ENCODE data around the gene COA1. TPM values are rescaled to one million over a fixed set of nuclear protein-coding genes. Genes with fewer than 3 reads are reported as not detected.
"Not testable (repeated sequence)": the region's sequence is repeated elsewhere in the genome, so short reads cannot be mapped to it uniquely, and the experiment has no call there.

The COA1 gene
- polyA plus RNA-seq, 5 donors = 57.6 to 82.4 (median 80.1) TPM

DNA sequence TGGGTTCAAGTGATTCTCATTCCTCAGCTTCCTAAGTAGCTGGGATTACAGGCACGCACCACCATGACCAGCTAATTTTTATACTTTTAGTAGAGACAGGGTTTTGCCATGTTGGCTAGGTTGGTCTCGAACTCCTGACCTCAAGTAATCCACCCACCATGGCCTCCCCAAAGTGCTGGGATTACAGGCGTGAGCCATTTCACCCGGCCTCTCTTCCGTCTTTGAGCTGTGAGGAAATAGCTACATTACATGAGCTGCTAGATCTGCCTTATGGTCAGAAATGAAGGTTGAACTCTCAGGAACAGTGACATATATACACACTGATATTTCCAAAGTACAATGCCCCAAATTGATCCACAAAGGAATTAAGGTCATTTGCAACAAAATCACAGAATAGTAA lies 31.5 kb upstream of the COA1 start:
- no peak for DNase-seq

DNA sequence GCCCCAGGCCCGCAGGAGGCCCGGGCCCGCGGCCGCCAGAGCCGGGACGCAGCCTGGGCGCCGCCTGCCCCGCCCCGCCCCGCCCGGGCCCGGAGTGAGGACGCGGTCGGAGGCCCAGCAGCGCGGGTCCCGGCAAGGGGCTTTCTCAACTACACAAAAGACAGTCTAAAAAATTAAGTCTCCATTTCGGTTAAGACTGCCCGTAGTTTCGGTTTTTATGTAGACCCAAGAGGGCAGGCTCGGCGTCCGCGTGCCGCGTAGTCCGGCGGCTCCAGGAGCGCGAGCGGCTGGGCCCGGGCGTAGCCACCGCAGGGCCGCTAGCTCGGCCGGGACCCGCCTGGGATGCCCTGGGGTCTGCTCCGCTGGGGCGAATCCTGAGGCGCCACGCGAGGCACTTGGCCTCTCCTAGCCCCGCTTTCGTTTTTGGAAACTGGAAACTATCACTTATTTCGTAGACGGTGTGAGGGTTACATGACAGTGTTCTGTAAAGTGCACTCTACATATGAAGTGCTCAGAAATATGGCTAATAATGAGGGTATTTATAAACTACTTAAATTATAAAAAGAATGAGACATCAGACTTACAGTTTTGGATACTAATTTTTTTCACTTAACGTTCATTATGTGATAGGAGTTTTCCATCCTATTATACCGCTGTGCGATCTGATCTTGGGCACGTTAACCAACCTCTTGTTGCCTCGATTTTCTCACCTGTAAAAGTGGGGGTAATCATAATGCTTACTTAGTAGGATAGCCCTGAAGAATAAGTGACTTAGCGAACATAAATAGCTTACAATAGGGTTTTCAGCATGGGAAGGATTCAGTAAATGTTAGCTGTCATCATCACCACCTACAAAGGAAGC lies 29.7 kb upstream of the COA1 start:
- peak; percentile 49 to 60 for DNase-seq

DNA sequence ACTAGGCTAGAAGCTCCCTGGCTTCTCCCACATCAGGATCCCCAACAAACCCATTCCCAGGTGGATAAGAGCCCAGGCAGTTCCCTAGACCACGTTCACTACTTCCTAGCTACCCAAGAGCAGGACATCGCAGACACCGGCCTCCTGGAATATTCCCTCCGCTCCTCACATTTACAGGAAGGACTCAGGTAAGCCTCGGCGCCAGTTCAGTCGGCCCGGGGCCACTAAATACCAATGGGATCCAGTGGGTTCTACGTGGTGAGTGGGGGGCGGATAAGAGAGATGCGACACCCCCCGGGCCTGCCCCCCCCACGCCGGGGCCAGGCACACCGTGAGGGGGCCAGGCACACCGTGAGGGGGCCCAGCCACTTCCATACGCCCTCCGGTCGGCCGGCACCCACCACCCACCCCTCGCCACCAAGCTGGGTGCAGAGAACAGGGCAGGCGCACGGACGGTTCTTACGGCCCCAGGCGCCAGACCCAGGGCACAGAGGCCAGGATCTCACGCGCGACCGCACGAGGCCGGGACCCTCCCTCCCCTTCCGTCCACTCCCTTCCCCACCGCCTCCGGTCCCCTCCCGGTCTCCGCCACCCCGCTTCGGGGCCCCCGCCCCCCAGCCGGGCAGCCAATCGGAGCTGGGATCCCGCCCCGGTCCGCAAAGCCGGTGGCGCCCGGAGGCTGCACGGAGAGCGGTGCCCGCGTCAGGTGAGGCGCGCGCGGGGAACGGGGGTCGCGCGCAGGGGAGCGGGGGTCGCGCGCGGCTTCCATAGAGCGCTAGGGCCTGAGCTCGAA lies 28.9 kb upstream of the COA1 start, which contains the start of gene BLVRA:
Gene BLVRA, plus strand, starts transcription at position 652 of the 793 bp plus-strand sequence. CDS start 12,479 bp downstream, outside the sequence.
- DNase-seq = peak; percentile 67 to 69

- no peak for DNase-seq
Measured at GRCh38 chr7:43757073-43757720, 27.9 kb upstream of the COA1 start.

GRCh38 chr7:43756368-43757072 lies 27.2 kb upstream of the COA1 start:
- no peak for DNase-seq

GRCh38 chr7:43754596-43754995 lies 25.3 kb upstream of the COA1 start:
- no peak for DNase-seq

GRCh38 chr7:43753843-43754242 lies 24.5 kb upstream of the COA1 start:
- no peak for DNase-seq

DNA sequence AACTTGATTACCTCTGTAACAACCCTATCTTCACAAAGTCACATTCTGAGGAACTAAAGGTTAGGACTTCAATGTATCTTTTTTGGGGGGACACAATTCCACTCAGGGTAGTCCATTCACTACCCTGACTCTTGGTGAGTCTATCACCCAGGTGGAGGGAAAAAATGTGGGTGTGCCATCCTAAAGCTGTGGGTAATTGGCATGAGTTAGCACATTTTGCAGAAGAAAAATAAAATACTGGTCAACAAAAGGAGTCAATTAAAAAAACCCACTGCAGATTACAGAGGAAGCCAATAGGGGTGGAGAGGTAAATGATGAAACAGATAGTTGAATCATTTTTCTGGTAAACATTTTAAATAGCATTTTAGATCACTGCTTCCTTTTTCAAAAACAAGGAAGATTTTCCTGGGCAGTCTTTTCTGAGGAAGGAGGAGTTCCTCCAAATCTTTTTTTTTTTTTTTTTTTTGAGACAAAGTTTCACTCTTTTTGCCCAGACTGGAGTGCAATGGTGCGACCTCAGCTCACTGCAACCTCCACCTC lies 24.0 kb upstream of the COA1 start:
- no peak for DNase-seq

- DNase-seq = no peak
Measured at GRCh38 chr7:43752411-43752810, 23.1 kb upstream of the COA1 start.

- DNase-seq = peak; percentile 87 to 91
Measured at GRCh38 chr7:43750016-43750887, 20.9 kb upstream of the COA1 start.

DNA sequence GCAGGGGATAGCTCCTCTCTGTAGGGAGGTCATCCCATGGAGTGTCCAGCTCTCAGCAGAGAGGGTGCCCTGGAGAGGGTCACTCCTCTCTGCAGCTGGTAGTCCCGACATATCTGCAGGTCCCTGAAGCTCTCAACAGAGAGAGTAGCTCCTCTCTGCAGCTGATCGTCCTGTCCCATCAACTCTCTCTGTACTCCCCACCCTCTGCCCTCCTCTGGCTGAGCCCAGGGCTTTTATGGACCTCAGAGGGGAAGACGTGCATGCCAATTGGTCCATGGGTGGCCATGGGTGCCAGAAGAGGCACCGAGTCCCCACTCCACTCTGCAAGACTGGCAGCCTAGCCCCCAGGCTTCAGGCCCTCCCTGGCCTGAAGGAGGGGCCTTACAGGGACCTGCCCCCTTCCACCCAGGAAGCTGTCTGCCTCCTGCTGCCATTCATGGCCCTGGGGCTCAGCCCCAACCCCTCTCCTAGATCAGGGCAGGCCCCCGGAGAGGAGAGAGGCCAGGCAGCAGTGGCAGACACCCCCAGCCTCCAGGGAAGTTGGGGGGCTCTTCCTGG lies 20.1 kb upstream of the COA1 start:
- DNase-seq = no peak

GRCh38 chr7:43747328-43748105 lies 18.2 kb upstream of the COA1 start:
- DNase-seq = no peak

- no peak for DNase-seq
Measured at GRCh38 chr7:43742692-43743091, 13.4 kb upstream of the COA1 start.

GRCh38 chr7:43737467-43738127 lies 8.3 kb upstream of the COA1 start:
- DNase-seq = no peak

DNA sequence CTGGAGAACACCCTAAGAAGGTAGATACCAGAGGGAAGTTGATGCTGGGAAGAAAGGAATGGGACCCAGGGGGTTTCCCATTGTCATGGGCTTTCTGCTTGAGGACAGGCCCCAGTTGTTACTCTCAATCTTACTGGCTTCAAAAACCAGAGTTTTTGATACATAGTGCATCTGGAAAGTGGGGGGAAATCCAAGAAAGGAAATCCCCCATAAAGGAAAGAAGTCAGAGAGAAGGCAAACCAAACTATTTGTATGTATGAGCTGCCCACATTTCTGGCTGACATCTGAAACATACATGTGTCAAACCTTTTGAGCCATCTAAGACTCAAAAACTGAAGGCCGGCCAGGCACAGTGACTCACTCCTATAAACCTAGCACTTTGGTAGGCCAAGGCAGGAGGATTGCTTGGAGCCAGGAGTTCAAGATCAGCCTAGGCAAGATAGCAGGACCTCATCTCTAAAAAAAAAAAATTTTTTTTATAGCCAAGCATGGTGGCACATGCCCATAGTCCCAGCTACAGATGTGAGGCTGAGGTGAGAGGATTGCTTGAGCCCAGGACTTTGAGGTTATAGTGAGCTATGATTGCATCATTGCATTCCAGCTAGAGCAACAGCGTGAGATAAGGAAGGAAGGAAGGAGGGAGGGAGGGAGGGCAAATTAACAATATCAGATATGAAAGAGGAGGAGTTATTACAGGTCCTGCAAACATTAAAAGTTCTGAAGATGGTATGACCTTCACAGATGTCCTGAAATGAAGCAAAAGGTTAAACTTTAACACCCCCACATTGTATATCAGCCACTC lies 6.7 kb upstream of the COA1 start:
- no peak for DNase-seq

- no peak for DNase-seq
Measured at GRCh38 chr7:43735403-43735801, 6.1 kb upstream of the COA1 start.

- DNase-seq = not testable (repeated sequence)
Measured at GRCh38 chr7:43734575-43735332, 5.4 kb upstream of the COA1 start.

All from right lung (tissue), 5 donors.